Measurements from ENCODE around the gene HTT.

HTT gene

DNA sequence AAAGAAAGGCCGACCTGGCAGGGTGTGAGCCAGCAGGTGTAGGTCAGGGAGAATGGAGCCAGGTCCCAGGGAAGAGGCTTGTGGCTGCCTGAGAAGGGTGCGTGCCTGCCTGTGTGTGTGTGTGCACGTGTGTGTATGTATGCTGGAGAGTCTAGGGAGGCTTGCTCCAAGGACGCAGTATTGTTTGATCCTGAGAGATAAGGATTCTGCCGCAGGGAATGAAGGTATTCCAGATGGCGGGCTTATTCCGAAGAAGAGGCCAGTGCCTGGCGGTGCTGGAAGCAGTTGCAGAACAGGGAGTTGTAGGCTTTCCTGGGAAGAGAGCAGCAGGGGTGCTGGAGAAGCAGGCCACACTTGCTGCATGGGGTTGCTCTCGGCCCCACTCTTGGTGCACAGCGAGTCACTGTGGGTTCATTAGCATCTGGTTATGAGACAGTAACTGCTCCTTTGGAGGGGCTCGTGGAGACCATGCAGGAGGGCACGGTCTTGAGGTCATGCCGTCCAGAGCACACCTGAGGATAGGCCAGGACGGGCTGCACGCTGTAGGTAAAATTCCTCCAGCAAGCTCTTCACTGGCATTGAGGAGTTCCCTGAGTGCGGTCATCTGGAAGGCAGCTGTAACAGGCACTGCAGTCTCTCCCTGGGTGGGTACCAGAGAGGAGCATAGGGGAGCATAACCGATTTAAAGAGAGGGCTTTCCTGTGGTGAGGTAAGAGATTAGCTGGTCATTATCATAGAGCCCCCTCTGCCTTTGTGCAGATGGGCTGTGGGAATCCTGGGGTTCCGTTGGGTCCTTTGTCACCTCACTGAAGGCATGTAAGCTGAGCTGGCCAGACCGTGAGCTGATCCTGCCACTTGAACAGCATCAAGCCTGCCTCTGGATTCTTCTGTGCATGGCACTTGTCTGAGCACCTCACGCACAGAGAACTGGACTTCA, 144.6 kb downstream of the HTT start:
- DNase-seq (ENCODE audit: low read depth in 2 of 2) = no peak

- no peak for DNase-seq (ENCODE audit: low read depth in 2 of 2)
These were observed 145.4 kb downstream of the HTT start for GRCh38 chr4:3219761-3220475.

GRCh38 chr4:3220476-3221183, 146.1 kb downstream of the HTT start:
- DNase-seq (ENCODE audit: low read depth in 2 of 2) = no peak

DNA sequence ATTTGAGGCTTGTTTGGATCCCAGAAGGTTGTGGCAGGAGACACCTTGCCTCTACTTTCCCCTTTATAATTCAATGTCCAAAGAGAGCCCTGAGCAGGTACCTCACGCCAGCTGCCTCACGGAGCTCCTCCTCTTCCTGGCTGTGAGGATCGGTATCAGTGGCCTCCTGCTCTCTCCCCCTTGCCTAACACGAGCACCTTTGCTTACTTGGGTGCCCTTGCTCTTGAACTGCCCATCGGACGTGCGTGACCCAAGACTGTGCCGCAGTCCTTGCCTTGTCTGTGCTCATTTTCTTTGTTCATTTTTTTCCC, 146.7 kb downstream of the HTT start:
- no peak for DNase-seq (ENCODE audit: low read depth in 2 of 2)

- no peak for DNase-seq (ENCODE audit: low read depth in 2 of 2)
These were observed 147.5 kb downstream of the HTT start for GRCh38 chr4:3221996-3222395.

DNA sequence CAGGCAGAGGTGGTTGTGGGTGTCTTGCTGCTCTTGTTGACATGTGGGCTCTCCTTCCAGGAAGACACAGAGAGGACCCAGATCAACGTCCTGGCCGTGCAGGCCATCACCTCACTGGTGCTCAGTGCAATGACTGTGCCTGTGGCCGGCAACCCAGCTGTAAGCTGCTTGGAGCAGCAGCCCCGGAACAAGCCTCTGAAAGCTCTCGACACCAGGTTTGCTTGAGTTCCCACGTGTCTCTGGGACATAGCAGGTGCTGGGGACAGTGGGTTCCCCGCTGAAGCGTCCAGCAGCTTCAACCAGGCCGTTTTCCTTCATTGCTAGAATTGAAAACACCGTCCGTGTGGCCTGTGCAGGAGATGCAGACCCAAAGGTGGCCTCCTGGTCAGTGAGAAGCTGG, 148.9 kb downstream of the HTT start:
- no peak for DNase-seq (ENCODE audit: low read depth in 2 of 2)

DNA sequence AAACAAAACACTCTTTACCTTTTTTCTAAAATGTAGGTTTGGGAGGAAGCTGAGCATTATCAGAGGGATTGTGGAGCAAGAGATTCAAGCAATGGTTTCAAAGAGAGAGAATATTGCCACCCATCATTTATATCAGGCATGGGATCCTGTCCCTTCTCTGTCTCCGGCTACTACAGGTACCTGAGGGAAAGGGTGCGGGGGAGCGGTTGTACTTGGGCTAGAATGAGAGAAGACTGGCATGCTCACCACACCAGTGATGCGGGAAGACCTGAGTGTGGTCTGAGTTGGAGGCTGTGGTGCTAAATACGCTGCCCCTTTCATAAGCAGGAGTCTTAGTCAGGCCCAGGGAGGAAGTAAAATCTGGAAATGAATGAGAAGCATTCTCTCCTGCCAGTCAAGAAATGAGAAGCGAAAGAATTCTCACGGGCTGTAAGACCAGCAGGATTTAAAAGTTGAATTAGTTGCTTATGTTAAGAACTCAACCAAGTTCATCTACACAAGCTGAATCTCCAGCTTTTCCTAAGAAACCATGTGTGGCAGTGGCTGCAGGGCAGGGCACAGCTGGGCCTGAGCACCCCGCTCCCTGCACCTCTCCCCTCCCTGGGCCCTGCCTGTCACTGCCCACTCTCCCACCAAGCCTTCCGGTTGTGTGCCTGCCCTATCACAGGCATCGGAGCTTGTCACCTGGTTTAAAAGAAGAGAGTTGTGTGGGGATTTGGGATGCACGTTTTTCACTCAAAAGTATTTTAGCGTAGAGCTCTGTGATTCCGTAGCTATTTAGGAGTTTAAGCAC, 149.7 kb downstream of the HTT start:
- no peak for DNase-seq (ENCODE audit: low read depth in 2 of 2)

DNA sequence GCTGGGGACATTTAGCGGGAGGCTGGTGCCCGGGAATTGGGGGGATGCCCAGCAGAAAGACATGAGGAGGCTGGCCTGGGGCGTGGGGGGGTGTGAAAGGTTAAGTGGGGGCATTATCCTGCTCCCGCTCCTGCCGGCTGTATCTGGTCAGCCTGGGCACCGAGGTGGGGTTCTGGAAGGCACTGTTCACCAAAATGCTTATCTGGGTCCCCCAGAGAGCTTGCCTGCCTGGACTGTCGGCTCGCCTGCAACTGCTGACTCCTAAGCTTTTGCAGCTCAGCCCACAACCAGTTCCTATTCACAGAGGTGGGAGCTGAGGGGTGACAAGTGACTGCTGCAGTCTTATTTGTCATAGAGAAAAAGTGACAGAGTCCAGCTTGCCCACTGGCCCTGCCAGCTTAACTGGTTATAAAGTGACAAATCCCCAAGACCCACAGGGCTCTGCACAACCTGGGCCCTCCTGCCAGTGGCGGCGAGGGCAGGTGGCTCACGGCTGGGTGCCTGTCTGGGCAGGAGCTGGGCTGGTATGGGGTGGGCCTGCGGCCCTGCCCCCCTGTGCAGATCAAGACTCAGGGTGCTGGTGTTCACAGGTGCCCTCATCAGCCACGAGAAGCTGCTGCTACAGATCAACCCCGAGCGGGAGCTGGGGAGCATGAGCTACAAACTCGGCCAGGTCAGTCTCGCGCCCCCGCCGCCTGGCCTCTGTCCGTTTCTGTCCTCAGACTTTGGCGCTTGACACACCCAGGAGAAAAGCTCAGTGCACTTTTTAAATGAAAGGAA, 150.8 kb downstream of the HTT start:
- no peak for DNase-seq (ENCODE audit: low read depth in 2 of 2)

GRCh38 chr4:3225936-3226335, 151.5 kb downstream of the HTT start:
- DNase-seq (ENCODE audit: low read depth in 2 of 2) = no peak

DNA sequence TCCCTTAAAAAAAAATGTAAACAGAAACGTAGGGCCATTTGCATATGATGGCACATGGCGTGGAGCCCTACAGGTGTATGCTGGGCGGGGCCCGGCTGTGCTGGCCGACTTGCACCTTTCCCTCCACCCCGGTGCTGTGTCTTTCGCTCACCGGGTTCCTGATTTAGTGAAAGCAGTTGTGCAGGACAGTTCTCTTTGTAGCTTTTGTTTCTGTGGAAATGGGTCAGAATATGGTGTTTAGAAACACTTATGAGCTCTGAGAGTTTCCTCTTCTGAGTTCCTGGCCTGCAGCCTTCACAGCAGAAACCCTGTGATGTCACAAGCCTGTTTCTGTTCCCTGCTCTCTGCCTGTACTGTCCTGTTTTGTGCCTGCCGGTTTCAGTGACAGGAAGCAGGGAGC, 152.0 kb downstream of the HTT start:
- DNase-seq (ENCODE audit: low read depth in 2 of 2) = no peak

DNA sequence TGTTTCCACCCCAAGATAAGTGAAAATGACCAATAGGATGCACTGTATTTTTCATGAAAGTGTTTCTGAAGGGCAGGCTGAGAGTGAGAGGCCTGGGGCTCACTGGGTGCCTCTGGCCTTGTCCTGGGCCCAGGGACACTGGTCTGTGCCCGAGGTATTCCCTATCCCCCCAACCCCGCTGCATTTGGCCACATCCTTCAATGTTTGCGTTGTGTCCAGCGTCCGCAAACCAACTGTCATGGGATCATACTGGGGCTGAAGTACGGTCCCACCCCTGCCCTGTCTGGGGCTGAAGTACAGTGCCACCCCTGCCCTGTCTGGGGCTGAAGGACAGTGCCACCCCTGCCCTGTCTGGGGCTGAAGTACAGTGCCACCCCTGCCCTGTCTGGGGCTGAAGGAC, 152.5 kb downstream of the HTT start:
- DNase-seq (ENCODE audit: low read depth in 2 of 2) = no peak

GRCh38 chr4:3227878-3228675, 153.6 kb downstream of the HTT start:
- DNase-seq (ENCODE audit: low read depth in 2 of 2) = no peak

DNA sequence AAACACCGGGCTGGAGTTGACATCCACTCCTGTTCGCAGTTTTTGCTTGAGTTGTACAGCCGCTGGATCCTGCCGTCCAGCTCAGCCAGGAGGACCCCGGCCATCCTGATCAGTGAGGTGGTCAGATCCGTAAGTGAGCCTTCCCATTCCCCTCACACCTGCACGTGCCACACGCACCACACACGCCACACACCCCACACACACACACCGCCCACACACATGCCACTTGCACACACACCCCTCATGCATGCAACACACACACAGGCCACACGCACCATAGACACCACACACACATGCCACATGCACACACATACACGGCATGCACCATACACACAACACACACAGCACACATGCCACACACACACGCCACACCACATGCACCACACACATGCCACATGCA, 154.4 kb downstream of the HTT start:
- no peak for DNase-seq (ENCODE audit: low read depth in 2 of 2)

DNA sequence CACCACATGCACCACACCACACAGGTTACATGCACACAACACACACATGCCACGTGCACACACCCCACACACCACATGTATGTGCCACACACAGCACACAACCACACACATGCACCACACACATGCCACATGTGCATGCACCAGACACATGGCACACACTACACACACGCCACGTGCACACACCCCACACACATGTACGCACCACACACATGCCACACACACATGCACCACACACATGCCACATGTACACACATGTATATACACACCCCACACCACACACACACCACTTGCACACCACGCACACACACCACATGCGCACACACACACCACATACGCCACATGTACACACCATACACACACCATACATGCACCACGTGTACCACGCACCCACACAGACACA, 154.8 kb downstream of the HTT start:
- DNase-seq (ENCODE audit: low read depth in 2 of 2) = no peak

DNA sequence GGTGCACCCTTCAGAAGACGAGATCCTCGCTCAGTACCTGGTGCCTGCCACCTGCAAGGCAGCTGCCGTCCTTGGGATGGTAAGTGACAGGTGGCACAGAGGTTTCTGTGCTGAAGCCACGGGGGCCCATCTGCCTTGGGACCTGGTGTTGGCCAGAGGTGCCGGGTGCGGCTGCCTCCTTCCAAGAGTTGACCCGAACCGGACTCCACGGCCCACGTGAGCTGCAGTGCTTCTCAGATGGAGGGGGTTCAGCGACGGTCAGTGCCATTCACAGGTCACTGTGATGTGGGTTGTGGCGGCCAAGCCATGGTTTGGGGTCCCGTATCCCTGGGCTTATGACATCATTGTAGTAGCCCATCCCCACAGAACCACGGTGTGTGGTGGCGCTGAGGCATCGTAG, 155.5 kb downstream of the HTT start:
- DNase-seq (ENCODE audit: low read depth in 2 of 2) = no peak

DNA sequence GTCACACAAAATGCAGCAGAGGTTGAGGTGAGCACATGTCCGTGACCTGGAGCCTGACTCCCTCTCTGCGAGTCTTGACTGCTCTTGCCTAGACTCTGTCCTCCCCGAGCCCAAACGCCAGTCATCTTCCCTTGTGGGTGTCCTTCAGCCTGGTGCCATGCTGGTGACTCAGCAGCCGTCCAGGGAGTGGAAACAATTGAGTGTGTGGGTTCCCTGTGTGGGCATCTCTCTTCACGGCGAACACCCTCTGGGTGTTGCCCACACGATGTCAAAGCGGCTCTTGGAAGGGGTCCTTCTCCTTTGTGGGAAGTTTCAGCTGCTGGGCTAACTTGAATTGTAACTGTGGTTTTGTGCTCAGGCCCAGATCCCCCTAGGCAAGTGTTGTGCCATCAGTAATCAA, 157.0 kb downstream of the HTT start:
- no peak for DNase-seq (ENCODE audit: low read depth in 2 of 2)

DNA sequence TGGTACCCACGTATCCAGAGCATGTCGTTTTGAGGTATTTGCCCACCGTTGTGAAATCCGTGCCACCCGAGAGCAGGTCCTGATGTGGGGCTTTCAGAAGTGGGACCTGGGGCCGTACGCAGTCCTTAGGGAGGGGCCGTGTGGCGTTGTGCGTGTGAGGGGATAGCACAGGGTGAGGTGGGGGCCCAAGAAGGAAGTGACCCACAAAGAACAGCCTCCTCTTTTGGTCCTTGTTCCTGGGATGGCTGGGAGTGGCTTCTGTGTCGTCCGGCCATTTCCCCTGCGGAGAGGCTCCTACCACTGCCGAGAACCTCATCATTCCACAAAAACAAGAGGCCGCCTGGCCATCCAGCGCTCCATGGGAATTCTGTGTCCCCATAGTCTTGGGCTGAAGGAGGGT, 157.5 kb downstream of the HTT start:
- no peak for DNase-seq (ENCODE audit: low read depth in 2 of 2)

- no peak for DNase-seq (ENCODE audit: low read depth in 2 of 2)
These were observed 158.4 kb downstream of the HTT start for GRCh38 chr4:3232871-3233271.

- DNase-seq (ENCODE audit: low read depth in 2 of 2) = no peak
These were observed 159.1 kb downstream of the HTT start for GRCh38 chr4:3233391-3234071.

All from stimulated activated CD8-positive, alpha-beta memory T cell treated with anti-CD3 and anti-CD28 coated beads, Interleukin-15, amount 100 ng/mL, for 48 hours (primary cell).